Measurements from ENCODE around the gene MYH13.

GRCh38 chr17:10360578-10360977 lies 12.2 kb downstream of the MYH13 start:
- TF ChIP-seq, protein P1, sequence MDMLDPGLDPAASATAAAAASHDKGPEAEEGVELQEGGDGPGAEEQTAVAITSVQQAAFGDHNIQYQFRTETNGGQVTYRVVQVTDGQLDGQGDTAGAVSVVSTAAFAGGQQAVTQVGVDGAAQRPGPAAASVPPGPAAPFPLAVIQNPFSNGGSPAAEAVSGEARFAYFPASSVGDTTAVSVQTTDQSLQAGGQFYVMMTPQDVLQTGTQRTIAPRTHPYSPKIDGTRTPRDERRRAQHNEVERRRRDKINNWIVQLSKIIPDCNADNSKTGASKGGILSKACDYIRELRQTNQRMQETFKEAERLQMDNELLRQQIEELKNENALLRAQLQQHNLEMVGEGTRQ (CRISPR knock-in tag; IDR thresholded peaks at IDR 0.05), result no peak
- no peak for TF ChIP-seq ZNF121 (CRISPR knock-in tag; IDR thresholded peaks at IDR 0.05)
- TF ChIP-seq CTCF (IDR thresholded peaks at IDR 0.05), result no peak
- TF ChIP-seq E2F1 (CRISPR knock-in tag; IDR thresholded peaks at IDR 0.05), result no peak
- no peak for TF ChIP-seq ZNF671 (CRISPR knock-in tag; IDR thresholded peaks at IDR 0.05)
- TF ChIP-seq ATF6 (CRISPR knock-in tag; IDR thresholded peaks at IDR 0.05), result no peak
- TF ChIP-seq JUN (CRISPR knock-in tag; IDR thresholded peaks at IDR 0.05), result no peak
- TF ChIP-seq CREM (CRISPR knock-in tag; IDR thresholded peaks at IDR 0.05), result no peak
- no peak for TF ChIP-seq NFYB (CRISPR knock-in tag; conservative IDR thresholded peaks at IDR 0.05; ENCODE audit: low read depth)
- no peak for TF ChIP-seq KAT7 (CRISPR knock-in tag; IDR thresholded peaks at IDR 0.05; ENCODE audit: borderline replicate concordance)
